Right lobe of liver (tissue), 4 donors: ENCODE results near the gene C19orf44.

Source experiments
- POLR2A ChIP-seq: fragments of 450-650 bp; IDR thresholded peaks from one replicate; pipeline ENCODE4 v1.6.1; 2017; ENCODE audit warnings: antibody characterized with exemption, mild to moderate bottlenecking
- TF ChIP-seq, protein P1 (sequence below), 4 donors: fragments of 200-600 bp in 3 of 4; fragments of 450-650 bp in 1 of 4; IDR thresholded peaks; one replicate each; pipeline versions ENCODE4 v1.5.1 to v1.8.0; 2016 to 2022; ENCODE audit warnings: antibody characterized with exemption in 4 of 4, mild to moderate bottlenecking in 2 of 4
- donor health status: DM: no; HTN: no; CAD: no.
- donor health status: DM: no; HTN: no; CAD: no.
- donor health status: DM: no; HTN: yes; CAD: no.

DNA sequence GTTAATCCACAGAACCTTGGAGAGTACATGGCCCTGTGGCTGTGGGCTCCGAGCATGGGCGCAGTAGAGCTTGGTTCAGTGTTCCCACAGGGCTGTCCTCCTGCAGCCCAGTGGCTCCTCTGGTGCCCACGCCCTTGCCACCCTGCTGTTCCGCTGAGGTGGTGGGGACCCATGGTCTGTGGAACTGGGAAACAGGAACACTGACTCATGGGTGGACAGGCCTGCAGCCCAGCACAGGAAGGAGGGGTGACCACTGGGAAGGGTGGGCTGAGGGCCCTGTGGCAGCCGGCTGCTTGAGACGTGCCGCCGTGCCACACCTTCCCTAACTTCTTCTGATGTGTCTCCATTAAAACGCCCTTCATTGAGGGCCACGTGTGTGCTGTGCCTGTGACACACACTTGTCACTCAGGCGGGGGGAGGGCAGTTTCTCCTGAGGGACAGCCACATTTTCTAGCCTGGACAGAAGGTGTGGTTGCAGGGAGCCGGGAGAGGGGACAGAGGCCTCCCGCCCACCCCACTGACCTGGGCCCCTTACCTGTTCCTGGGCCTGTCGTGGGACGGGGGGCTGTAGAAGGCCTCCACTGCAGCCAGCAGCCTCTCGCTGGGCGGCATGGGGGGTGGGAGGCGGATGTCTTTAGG, 24.9 kb downstream of the C19orf44 start:
- TF ChIP-seq, protein P1, sequence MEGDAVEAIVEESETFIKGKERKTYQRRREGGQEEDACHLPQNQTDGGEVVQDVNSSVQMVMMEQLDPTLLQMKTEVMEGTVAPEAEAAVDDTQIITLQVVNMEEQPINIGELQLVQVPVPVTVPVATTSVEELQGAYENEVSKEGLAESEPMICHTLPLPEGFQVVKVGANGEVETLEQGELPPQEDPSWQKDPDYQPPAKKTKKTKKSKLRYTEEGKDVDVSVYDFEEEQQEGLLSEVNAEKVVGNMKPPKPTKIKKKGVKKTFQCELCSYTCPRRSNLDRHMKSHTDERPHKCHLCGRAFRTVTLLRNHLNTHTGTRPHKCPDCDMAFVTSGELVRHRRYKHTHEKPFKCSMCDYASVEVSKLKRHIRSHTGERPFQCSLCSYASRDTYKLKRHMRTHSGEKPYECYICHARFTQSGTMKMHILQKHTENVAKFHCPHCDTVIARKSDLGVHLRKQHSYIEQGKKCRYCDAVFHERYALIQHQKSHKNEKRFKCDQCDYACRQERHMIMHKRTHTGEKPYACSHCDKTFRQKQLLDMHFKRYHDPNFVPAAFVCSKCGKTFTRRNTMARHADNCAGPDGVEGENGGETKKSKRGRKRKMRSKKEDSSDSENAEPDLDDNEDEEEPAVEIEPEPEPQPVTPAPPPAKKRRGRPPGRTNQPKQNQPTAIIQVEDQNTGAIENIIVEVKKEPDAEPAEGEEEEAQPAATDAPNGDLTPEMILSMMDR (IDR thresholded peaks at IDR 0.05) = no peak
- TF ChIP-seq POLR2A = no peak
